Stimulated activated CD4-positive, alpha-beta T cell treated with anti-CD3 and anti-CD28 coated beads, Interleukin-1b, Interleukin-23, amount 100 ng/mL, for 1 hour (primary cell): ENCODE results near the gene FAM98C.
A peak's percentile ranks its signal among the peaks of the same experiment; 100 is the strongest.
"Not testable (repeated sequence)": the region's sequence is repeated elsewhere in the genome, so short reads cannot be mapped to it uniquely, and the experiment has no call there.

ENCODE experiments used
- DNase-seq, 2 donors: peaks; one replicate each; pipeline ENCODE4 v3.0.0-alpha.2; 2020; ENCODE audit warnings: low read depth in 2 of 2

FAM98C gene

GRCh38 chr19:38402967-38403674, at the start of gene FAM98C:
Gene FAM98C, plus strand, starts transcription at chr19:38403093. Its CDS starts 61 bp downstream, at chr19:38403154.
- DNase-seq, result peak; percentile 95

- no peak for DNase-seq
These were observed 46.9 kb upstream of the FAM98C start for GRCh38 chr19:38355728-38356725.

GRCh38 chr19:38358071-38358470, 44.8 kb upstream of the FAM98C start:
- no peak for DNase-seq

- DNase-seq, result no peak
These were observed 43.5 kb upstream of the FAM98C start for GRCh38 chr19:38359242-38360021.

GRCh38 chr19:38360351-38360750, 42.5 kb upstream of the FAM98C start:
- DNase-seq, result no peak

- no peak for DNase-seq
These were observed 41.9 kb upstream of the FAM98C start for GRCh38 chr19:38360839-38361631.

- DNase-seq, result peak in 1 of 2 donors; percentile 45
These were observed 41.2 kb upstream of the FAM98C start for GRCh38 chr19:38361633-38362075.

GRCh38 chr19:38362076-38362945, 40.6 kb upstream of the FAM98C start:
- DNase-seq, result peak; percentile 21 to 55

- not testable (repeated sequence) for DNase-seq
These were observed 39.8 kb upstream of the FAM98C start for GRCh38 chr19:38362946-38363688.

- no peak for DNase-seq
These were observed 35.9 kb upstream of the FAM98C start for GRCh38 chr19:38367041-38367440.

GRCh38 chr19:38369584-38369983, 33.3 kb upstream of the FAM98C start:
- DNase-seq, result no peak

- DNase-seq, result no peak
These were observed 32.6 kb upstream of the FAM98C start for GRCh38 chr19:38370299-38370698.

- DNase-seq, result no peak
These were observed 31.8 kb upstream of the FAM98C start for GRCh38 chr19:38371081-38371480.

GRCh38 chr19:38373907-38374331, 29.0 kb upstream of the FAM98C start:
- no peak for DNase-seq

GRCh38 chr19:38374332-38375097, 28.4 kb upstream of the FAM98C start, which contains the start of gene PSMD8:
Gene PSMD8, plus strand, starts transcription at chr19:38374571. Its CDS starts 31 bp downstream, at chr19:38374602.
- DNase-seq, result peak; percentile 95

- DNase-seq, result no peak
These were observed 27.8 kb upstream of the FAM98C start for GRCh38 chr19:38375098-38375493.

GRCh38 chr19:38375748-38376147, 27.1 kb upstream of the FAM98C start:
- no peak for DNase-seq

- no peak for DNase-seq
These were observed 26.3 kb upstream of the FAM98C start for GRCh38 chr19:38376576-38376975.
